T-helper 17 cell (primary cell): ENCODE data around the gene MCIDAS. TPM values are rescaled to one million over a fixed set of nuclear protein-coding genes. Genes with fewer than 3 reads are reported as not detected.

ENCODE experiments used
- ATAC-seq: fragments of 150-1000 bp; cut with Tn5 transposase; 2 replicates; pipeline ENCODE4 v1.10.0; 2021; ENCODE audit warnings: mild to moderate bottlenecking, moderate library complexity
- DNase-seq, 3 donors: peaks; one replicate each; pipeline versions ENCODE4 v3.0.0 to v3.0.0-alpha.2; 2020 to 2021
- H3K9me3 ChIP-seq: one replicate; pipeline ENCODE4 v1.7.0; 2013; ENCODE audit warnings: low read length, mild to moderate bottlenecking; ENCODE audit not compliant: control insufficient read depth, poor library complexity, severe bottlenecking
- H3K27ac Mint-ChIP-seq: one replicate; pipeline ENCODE4 v1.8.0; 2022; ENCODE audit warnings: mild to moderate bottlenecking, moderate library complexity, mixed read lengths
- H3K27me3 Mint-ChIP-seq: one replicate; pipeline ENCODE4 v1.8.0; 2022; ENCODE audit warnings: mixed read lengths
- H3K36me3 Mint-ChIP-seq: one replicate; pipeline ENCODE4 v1.8.0; 2022; ENCODE audit warnings: low read depth, mixed read lengths
- H3K4me1 Mint-ChIP-seq: one replicate; pipeline ENCODE4 v1.8.0; 2022; ENCODE audit warnings: mild to moderate bottlenecking, mixed read lengths
- H3K4me3 Mint-ChIP-seq: one replicate; pipeline ENCODE4 v1.8.0; 2022; ENCODE audit warnings: mild to moderate bottlenecking, moderate library complexity, mixed read lengths
- total RNA-seq, 4 donors: library from RNA in 2 of 4; stranded (reverse) in 2 of 4; gene quantifications; one replicate each; pipeline ENCODE4 v1.2.3 and lab custom pipeline; 2022 to 2026

MCIDAS gene
- total RNA-seq, 2 donors from 2014 or later, result not detected

GRCh38 chr5:55205001-55205400 lies 22.1 kb downstream of the MCIDAS start:
- H3K9me3 ChIP-seq, result no peaks in the 10 kb centered on the region
- Mint-ChIP-seq H3K27ac (no peak overlapping the region), H3K4me1 (peaks cover 3% of the 10 kb centered on the region), H3K27me3 (peaks cover 25% of the 10 kb centered on the region), H3K36me3 (no peaks in the 10 kb centered on the region), H3K4me3 (no peak overlapping the region)
- no peak for DNase-seq
- no peak for ATAC-seq

- Mint-ChIP-seq H3K4me1 (peaks cover 2% of the 10 kb centered on the region), H3K4me3 (no peak overlapping the region), H3K27me3 (peaks cover 67% of the 10 kb centered on the region), H3K36me3 (no peaks in the 10 kb centered on the region), H3K27ac (no peak overlapping the region)
- ATAC-seq, result no peak
- H3K9me3 ChIP-seq, result no peaks in the 10 kb centered on the region
- no peak for DNase-seq
Observed at GRCh38 chr5:55191165-55191564, 36.0 kb downstream of the MCIDAS start.

- H3K27me3 Mint-ChIP-seq, result peaks cover 72% of the 10 kb centered on the region
- H3K36me3 Mint-ChIP-seq, result no peaks in the 10 kb centered on the region
- H3K9me3 ChIP-seq, result no peaks in the 10 kb centered on the region
- DNase-seq, result no peak
- H3K27ac Mint-ChIP-seq, result no peak overlapping the region
- ATAC-seq, result no peak
- H3K4me1 Mint-ChIP-seq, result peaks cover 2% of the 10 kb centered on the region
- H3K4me3 Mint-ChIP-seq, result no peak overlapping the region
Observed at GRCh38 chr5:55188656-55189540, 38.2 kb downstream of the MCIDAS start.

GRCh38 chr5:55187370-55187769 lies 39.7 kb downstream of the MCIDAS start:
- H3K9me3 ChIP-seq, result no peaks in the 10 kb centered on the region
- Mint-ChIP-seq H3K4me1 (peaks cover 2% of the 10 kb centered on the region), H3K27ac (no peak overlapping the region), H3K27me3 (peaks cover 68% of the 10 kb centered on the region), H3K36me3 (no peaks in the 10 kb centered on the region), H3K4me3 (no peak overlapping the region)
- DNase-seq (no peak), ATAC-seq (no peak)

GRCh38 chr5:55180016-55180415 lies 47.1 kb downstream of the MCIDAS start:
- DNase-seq (no peak), ATAC-seq (no peak)
- H3K4me3 Mint-ChIP-seq, result no peak overlapping the region
- H3K9me3 ChIP-seq, result no peaks in the 10 kb centered on the region
- no peak overlapping the region for H3K27ac Mint-ChIP-seq
- H3K4me1 Mint-ChIP-seq, result peaks cover 17% of the 10 kb centered on the region
- H3K27me3 Mint-ChIP-seq, result peaks cover 83% of the 10 kb centered on the region
- peaks cover 4% of the 10 kb centered on the region for H3K36me3 Mint-ChIP-seq

- DNase-seq (no peak), ATAC-seq (no peak)
- peaks cover 28% of the 10 kb centered on the region for H3K4me1 Mint-ChIP-seq
- peaks cover 81% of the 10 kb centered on the region for H3K27me3 Mint-ChIP-seq
- no peaks in the 10 kb centered on the region for H3K9me3 ChIP-seq
- H3K36me3 Mint-ChIP-seq, result peaks cover 4% of the 10 kb centered on the region
- H3K4me3 Mint-ChIP-seq, result peak overlapping the region; percentile 78
- no peak overlapping the region for H3K27ac Mint-ChIP-seq
Observed at GRCh38 chr5:55177078-55177477, 50.0 kb downstream of the MCIDAS start.

GRCh38 chr5:55176176-55176818 lies 50.8 kb downstream of the MCIDAS start:
- H3K27ac Mint-ChIP-seq, result no peak overlapping the region
- peak overlapping the region; percentile 78 for H3K4me3 Mint-ChIP-seq
- DNase-seq, result peak in 1 of 3 donors; percentile 24
- H3K27me3 Mint-ChIP-seq, result peaks cover 74% of the 10 kb centered on the region
- H3K36me3 Mint-ChIP-seq, result peaks cover 4% of the 10 kb centered on the region
- no peaks in the 10 kb centered on the region for H3K9me3 ChIP-seq
- peaks cover 28% of the 10 kb centered on the region for H3K4me1 Mint-ChIP-seq
- ATAC-seq, result no peak

GRCh38 chr5:55175781-55176175 lies 51.3 kb downstream of the MCIDAS start:
- ATAC-seq (no peak), DNase-seq (no peak)
- Mint-ChIP-seq H3K27ac (no peak overlapping the region), H3K4me3 (peak overlapping the region; percentile 78), H3K36me3 (peaks cover 4% of the 10 kb centered on the region), H3K27me3 (peaks cover 68% of the 10 kb centered on the region), H3K4me1 (peaks cover 28% of the 10 kb centered on the region)
- H3K9me3 ChIP-seq, result no peaks in the 10 kb centered on the region

- peak overlapping the region; percentile 77 for H3K27ac Mint-ChIP-seq
- H3K9me3 ChIP-seq, result no peaks in the 10 kb centered on the region
- no peak for DNase-seq
- peaks cover 58% of the 10 kb centered on the region for H3K27me3 Mint-ChIP-seq
- no peak for ATAC-seq
- H3K36me3 Mint-ChIP-seq, result peaks cover 4% of the 10 kb centered on the region
- peaks cover 28% of the 10 kb centered on the region for H3K4me1 Mint-ChIP-seq
- peak overlapping the region; percentile 88 for H3K4me3 Mint-ChIP-seq
Observed at GRCh38 chr5:55173687-55174230, 53.4 kb downstream of the MCIDAS start.

- peak within 1 kb of the TSS; percentile 77 for H3K27ac Mint-ChIP-seq
- peak within 1 kb of the TSS; percentile 95 for H3K4me3 Mint-ChIP-seq
- peak; percentile 72 to 82 (median 77) for DNase-seq
- no peaks in the 10 kb centered on the region for H3K9me3 ChIP-seq
- peaks cover 58% of the 10 kb centered on the region for H3K27me3 Mint-ChIP-seq
- peak; percentile 90 for ATAC-seq
- H3K4me1 Mint-ChIP-seq, result peaks cover 28% of the 10 kb centered on the region
- H3K36me3 Mint-ChIP-seq, result peaks cover under 1% of the 10 kb centered on the region
Observed at GRCh38 chr5:55172937-55173686, 54.0 kb downstream of the MCIDAS start, which contains the start of gene CDC20B. CDC20B (minus strand) TSS chr5:55173177; CDS start chr5:55173000, 177 bp downstream.

- DNase-seq (peak; percentile 13 to 39 (median 32)), ATAC-seq (peak; percentile 67)
- Mint-ChIP-seq H3K27ac (peak overlapping the region; percentile 77), H3K4me1 (peaks cover 28% of the 10 kb centered on the region), H3K27me3 (peaks cover 58% of the 10 kb centered on the region), H3K36me3 (no peaks in the 10 kb centered on the region), H3K4me3 (peak overlapping the region; percentile 95)
- no peaks in the 10 kb centered on the region for H3K9me3 ChIP-seq
Observed at GRCh38 chr5:55172051-55172899, 54.8 kb downstream of the MCIDAS start.

GRCh38 chr5:55171471-55171870 lies 55.6 kb downstream of the MCIDAS start:
- no peaks in the 10 kb centered on the region for H3K9me3 ChIP-seq
- H3K4me1 Mint-ChIP-seq, result peaks cover 22% of the 10 kb centered on the region
- DNase-seq, result no peak
- H3K4me3 Mint-ChIP-seq, result no peak overlapping the region
- no peaks in the 10 kb centered on the region for H3K36me3 Mint-ChIP-seq
- ATAC-seq, result no peak
- no peak overlapping the region for H3K27ac Mint-ChIP-seq
- H3K27me3 Mint-ChIP-seq, result peaks cover 56% of the 10 kb centered on the region
